NCI-H2171 treated with DMSO at 0.1 percent for 48 hours (cell line): ENCODE data around the gene CDH24.
"Not testable (repeated sequence)": the region's sequence is repeated elsewhere in the genome, so short reads cannot be mapped to it uniquely, and the experiment has no call there.

Source experiments
- DNase-seq: peaks from one replicate; lab custom pipeline; 2025; lab: John Stamatoyannopoulos, UW

The CDH24 gene

DNA sequence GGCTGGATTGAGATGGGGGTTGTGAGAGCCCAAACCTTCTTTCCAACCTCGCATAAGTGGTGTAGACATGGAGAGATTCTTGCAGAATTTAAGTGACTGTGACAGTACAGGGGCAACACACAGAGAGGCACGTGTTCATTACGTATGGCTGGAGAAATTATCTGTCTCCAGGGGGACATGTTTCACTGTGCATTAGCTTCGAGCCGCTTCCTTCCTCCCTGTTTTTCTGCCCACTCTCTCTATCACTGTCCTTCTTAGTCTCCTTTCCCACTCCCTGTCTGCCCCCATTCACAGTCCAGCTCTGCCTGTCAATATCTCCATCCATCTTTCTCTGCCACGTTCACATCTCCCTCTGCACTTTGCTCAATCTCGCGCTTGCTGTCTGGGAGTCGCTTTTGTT lies 35.9 kb downstream of the CDH24 start:
- DNase-seq = peak; percentile 53

GRCh38 chr14:23020143-23021128 lies 36.9 kb downstream of the CDH24 start:
- DNase-seq = no peak

DNA sequence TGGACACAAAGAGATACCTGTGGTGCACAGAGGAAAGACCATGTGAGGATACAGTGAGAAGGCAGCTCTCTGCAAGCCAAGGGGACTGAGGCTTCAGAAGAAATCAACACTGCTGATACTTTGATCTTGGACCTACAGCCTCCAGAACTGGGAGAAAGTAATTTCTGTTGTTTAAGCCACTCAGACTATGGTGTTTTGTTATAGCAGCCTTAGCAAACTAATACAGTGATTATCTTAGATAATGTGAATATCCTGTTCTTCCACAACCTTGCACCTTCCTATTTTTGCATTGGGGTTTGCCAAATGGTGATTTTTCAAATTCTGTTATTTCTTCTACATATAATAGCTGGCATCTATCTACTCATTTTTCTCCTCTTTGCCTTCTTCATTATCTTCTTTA lies 39.2 kb downstream of the CDH24 start:
- no peak for DNase-seq

- DNase-seq = no peak
These were observed 40.2 kb downstream of the CDH24 start for GRCh38 chr14:23017091-23017490.

- no peak for DNase-seq
These were observed 41.7 kb downstream of the CDH24 start for GRCh38 chr14:23015618-23016017.

DNA sequence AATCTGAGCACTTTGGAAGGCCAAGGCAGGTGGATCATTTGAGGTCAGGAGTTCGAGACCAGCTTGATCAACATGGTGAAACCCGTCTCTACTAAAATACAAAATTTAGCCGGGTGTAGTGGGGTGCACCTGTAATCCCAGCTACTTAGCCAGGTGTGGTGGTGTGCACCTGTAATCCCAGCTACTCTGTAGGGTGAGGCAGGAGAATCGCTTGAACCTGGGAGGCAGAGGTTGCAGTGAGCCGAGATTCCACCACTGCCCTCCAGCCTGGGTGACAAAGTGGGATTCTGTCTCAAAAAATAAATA lies 43.6 kb downstream of the CDH24 start:
- DNase-seq = not testable (repeated sequence)

GRCh38 chr14:23013054-23013748 lies 44.1 kb downstream of the CDH24 start:
- peak; percentile 72 for DNase-seq

DNA sequence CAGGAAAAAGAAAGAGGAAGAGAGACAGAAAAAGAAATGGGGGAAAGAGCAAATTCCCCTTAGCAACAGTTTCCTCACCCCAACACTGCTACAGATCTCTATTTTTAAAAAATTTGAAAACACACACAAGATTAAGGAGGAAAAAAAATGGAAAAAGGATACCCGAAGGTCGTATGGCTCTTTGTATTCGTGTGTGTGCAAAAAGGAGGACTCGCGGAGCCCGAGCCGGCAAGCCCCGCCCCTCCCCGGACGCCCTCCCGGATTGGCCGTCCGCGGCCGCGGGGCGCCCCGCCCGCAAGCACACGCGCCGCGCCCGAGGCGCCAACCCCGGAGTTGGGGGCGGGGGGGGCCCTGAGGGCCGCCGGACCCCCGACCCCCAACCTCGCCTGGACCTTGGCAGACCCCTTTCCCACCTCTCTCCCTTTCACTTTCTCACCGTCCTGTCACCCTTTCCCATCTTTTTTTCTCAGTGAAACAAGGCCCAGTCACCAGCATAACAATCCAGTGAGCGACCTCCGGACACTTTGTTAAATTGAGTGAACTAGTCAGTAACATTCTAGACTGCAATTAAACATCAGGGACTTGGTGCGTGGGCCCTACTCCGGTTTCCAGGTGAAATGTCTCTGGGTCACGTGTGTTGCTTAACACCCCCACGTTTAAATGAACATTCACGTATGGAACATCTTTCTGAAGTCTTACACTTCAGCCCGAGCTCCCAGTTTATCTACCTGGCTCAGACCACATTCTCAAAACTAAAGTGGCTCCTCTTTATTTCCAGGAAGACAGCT lies 47.2 kb downstream of the CDH24 start, which contains the start of gene C14orf93:
TSS of gene C14orf93 (minus strand) at position 205 of the 788 bp plus-strand sequence. CDS start 11,120 bp downstream, outside the sequence.
- peak; percentile 95 for DNase-seq

GRCh38 chr14:23009483-23009938 lies 47.8 kb downstream of the CDH24 start:
- no peak for DNase-seq

DNA sequence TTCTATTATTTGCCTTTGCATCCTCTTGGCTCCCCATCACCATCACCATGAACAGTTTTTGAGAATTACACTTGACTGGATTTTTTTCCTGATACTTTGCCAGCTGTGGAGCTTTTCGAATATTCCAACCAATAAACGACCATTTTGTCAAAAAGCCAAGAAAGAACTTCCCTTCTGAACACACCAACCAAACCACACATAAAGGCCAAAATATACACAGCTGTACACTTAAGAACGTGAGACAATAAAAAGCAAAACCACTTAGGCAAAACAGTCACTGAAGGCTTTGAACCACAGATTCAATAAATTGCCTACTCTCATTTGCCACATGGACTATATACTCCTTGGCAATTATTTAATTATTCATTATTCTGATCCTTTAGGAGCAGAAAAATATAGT lies 48.5 kb downstream of the CDH24 start:
- DNase-seq = peak; percentile 58

DNA sequence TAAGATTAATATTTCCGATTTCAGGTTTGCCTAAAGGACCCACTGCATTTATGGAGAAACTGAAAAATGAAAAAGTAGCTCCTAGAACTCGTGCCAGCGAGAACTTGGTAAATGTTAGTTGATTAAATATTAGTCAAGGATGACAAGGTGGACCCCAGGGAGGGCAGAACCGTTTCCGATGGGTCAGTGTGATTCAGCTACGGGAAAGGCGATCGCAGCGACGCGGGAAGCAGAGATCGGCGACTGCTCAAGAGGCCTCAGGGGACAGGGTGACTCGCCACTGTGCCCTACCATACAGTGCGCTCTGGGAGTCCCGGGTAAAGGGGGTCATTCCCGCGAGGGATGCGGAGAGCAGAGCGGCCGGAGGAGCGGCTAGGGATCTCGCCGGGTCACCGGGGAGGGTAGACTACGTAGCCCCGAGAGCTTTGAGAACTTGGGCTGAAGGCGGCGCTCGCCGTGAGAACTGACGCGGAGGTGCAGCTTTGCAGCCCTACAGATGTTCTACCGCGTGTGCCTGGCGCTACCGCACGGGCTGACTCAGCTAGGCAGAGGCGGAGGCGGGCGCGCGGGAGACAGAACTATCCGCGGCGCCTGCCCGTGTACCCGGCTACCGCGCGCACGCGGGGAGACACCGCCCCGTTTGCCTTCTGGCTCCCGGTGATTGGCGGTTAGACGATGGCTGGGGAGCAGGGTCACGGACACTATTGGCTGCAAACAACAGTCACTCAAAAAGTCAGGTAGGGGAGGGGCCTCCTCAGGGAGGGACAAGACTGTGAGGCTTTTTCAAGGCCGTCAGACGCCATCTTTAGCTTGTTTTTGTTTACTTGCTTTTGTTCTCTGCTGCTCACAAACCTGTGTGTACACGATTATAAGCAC lies 50.5 kb downstream of the CDH24 start:
- peak; percentile 100 for DNase-seq

DNA sequence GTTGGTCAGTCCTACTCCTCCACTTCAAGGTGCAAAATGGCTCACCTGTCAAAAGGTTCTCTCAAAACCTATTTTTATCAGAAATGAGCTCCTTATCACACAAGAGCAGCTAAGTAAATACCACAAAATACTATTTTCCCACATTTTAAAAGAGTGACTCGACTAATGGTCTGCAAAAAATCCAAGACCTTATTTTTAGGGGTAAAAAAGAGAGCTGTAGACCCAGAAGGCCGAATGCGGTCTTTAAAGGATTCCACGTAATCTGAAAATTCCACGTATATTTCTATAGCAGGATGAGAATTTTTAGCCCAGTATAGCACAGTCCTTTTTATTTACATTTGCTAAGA lies 51.2 kb downstream of the CDH24 start:
- no peak for DNase-seq

DNA sequence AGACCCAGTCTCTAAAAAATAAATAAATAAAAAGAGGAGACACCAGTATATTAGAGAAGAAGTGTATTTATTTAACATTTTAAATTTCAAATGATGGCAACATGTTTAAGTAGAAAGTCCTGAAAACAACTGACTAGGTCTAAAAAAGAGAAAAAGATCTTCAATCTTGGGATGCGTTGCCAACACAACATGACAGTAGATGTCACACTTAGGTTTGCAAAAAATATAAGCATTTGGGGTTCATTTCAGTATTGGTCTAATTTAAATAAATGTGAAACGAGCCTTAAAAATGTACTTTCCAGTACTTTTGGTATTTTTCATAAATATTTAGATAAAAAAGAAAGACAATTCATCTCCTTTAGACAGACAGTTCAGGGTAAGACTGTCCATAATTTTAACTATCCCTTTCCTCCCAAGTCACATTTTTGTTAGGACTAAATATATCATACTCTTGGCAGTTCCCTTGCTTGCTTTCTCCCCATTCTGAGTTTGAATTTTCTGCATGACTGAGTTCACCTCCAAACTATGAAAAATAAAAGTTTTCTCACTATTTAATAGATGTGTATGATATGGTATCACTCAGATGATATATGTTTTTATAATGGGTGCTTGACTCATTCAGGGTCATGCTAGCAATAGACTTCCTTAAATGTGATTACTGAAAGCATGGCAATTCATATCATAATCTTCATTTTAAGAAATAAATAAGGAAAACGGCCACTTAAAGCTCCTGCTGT lies 51.7 kb downstream of the CDH24 start:
- DNase-seq = no peak

GRCh38 chr14:23004274-23004673 lies 53.0 kb downstream of the CDH24 start:
- DNase-seq = not testable (repeated sequence)

- DNase-seq = no peak
These were observed 54.7 kb downstream of the CDH24 start for GRCh38 chr14:23002592-23002991.

DNA sequence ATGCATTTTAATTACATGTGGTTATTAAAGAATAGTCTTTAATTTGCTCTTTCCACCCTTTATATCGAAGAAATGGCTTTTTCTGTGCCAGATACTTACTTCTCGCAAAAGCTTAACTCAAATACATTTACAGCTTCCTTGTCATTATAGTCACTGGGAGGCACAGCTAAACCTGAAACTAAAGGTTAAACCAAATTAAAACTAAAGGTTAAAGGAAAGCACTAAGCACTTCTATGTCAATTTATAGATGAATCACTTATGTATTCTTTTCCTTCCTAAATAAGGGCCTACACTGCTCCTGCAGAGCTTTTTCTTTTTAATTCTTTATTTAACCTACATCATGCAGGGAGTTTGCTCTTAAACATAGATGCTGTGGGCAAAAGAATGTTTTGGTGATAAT lies 56.5 kb downstream of the CDH24 start:
- no peak for DNase-seq

GRCh38 chr14:22998329-22999012 lies 58.8 kb downstream of the CDH24 start:
- no peak for DNase-seq

GRCh38 chr14:22997676-22998323 lies 59.5 kb downstream of the CDH24 start:
- DNase-seq = peak; percentile 95
